NCI-H82 (cell line): ENCODE results near the gene RASA3.

ENCODE experiments used
- DNase-seq: peaks from one replicate; lab custom pipeline; 2025; lab: John Stamatoyannopoulos, UW

Gene RASA3

GRCh38 chr13:113952151-113952982 lies 180.1 kb downstream of the RASA3 start:
- no peak for DNase-seq

- peak; percentile 81 for DNase-seq
These were observed 181.0 kb downstream of the RASA3 start for GRCh38 chr13:113951246-113951999.

GRCh38 chr13:113950451-113951245 lies 181.8 kb downstream of the RASA3 start:
- no peak for DNase-seq

GRCh38 chr13:113949546-113949945 lies 182.9 kb downstream of the RASA3 start:
- DNase-seq, result no peak

GRCh38 chr13:113948034-113948742 lies 184.2 kb downstream of the RASA3 start:
- DNase-seq, result no peak

- DNase-seq, result peak; percentile 47
These were observed 185.0 kb downstream of the RASA3 start for GRCh38 chr13:113947311-113948033.

GRCh38 chr13:113946409-113947181 lies 185.8 kb downstream of the RASA3 start:
- DNase-seq, result no peak

- DNase-seq, result no peak
These were observed 186.5 kb downstream of the RASA3 start for GRCh38 chr13:113945857-113946408.

GRCh38 chr13:113943821-113944565 lies 188.4 kb downstream of the RASA3 start:
- no peak for DNase-seq

- DNase-seq, result no peak
These were observed 189.8 kb downstream of the RASA3 start for GRCh38 chr13:113942591-113943103.

GRCh38 chr13:113941571-113942191 lies 190.7 kb downstream of the RASA3 start:
- no peak for DNase-seq

- no peak for DNase-seq
These were observed 192.5 kb downstream of the RASA3 start for GRCh38 chr13:113939944-113940297.

GRCh38 chr13:113939129-113939943 lies 193.1 kb downstream of the RASA3 start:
- DNase-seq, result no peak

GRCh38 chr13:113938716-113939115 lies 193.7 kb downstream of the RASA3 start:
- peak; percentile 25 for DNase-seq

GRCh38 chr13:113938246-113938645 lies 194.2 kb downstream of the RASA3 start:
- no peak for DNase-seq

GRCh38 chr13:113937527-113938180 lies 194.8 kb downstream of the RASA3 start:
- DNase-seq, result no peak

- DNase-seq, result no peak
These were observed 195.3 kb downstream of the RASA3 start for GRCh38 chr13:113937073-113937472.
